EL (cell line): ENCODE data around the gene ADCY3.

ENCODE experiments used
- DNase-seq: peaks from one replicate; pipeline ENCODE4 v3.0.0-alpha.2; 2016

The ADCY3 gene

DNA sequence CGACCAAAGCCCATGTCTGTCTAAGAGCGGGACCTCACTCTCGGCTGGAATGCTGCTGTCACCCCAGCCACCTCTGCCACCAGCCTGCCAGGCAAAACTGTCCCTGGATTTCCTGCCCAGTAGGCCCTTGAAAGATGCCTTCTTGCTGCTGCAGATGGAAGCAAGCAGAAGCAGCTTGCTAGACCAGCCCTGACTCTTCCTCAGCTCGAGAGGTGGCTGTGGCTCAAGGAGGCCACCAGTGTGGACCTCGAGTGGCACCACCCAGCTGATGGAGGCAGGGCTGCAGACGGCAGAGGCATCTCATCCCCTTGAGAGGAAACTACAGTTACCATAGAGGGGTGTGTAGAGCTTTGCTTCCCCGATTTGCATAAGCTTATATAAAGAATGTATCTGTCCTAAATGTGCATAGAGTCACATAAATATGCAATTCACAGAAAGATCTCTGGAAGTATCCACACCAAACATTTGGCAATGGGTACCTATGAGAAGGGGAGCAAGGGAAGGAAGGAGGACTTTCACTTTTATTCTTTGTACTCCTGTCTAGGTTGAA lies 20.6 kb downstream of the ADCY3 start:
- DNase-seq, result no peak

GRCh38 chr2:24898122-24899109 lies 21.6 kb downstream of the ADCY3 start:
- no peak for DNase-seq

GRCh38 chr2:24894750-24895149 lies 25.3 kb downstream of the ADCY3 start:
- no peak for DNase-seq

GRCh38 chr2:24893934-24894333 lies 26.1 kb downstream of the ADCY3 start:
- DNase-seq, result no peak

- DNase-seq, result no peak
Measured at GRCh38 chr2:24892928-24893327, 27.1 kb downstream of the ADCY3 start.

DNA sequence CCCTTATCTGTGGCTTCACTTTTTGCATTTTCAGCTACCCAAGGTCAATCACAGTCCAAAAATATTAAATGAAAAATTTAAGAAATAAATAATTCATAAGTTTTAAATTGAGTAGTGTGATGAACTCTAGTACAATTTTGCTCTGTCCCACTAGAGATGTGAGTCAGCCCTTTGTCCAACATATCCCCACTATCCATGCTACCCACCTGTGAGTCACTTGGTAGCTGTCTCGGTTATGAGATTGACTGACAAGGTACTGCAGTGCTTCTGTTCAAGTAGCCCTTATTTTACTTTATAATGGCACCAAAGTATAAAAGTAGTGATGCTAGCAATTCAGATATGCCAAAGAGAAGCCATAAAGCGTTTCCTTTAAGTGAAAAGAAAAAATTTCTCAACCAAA lies 28.8 kb downstream of the ADCY3 start:
- no peak for DNase-seq

GRCh38 chr2:24889221-24889620 lies 30.8 kb downstream of the ADCY3 start:
- no peak for DNase-seq

GRCh38 chr2:24888177-24888576 lies 31.9 kb downstream of the ADCY3 start:
- no peak for DNase-seq

GRCh38 chr2:24887307-24887874 lies 32.6 kb downstream of the ADCY3 start:
- no peak for DNase-seq

GRCh38 chr2:24886691-24887304 lies 33.2 kb downstream of the ADCY3 start:
- no peak for DNase-seq

DNA sequence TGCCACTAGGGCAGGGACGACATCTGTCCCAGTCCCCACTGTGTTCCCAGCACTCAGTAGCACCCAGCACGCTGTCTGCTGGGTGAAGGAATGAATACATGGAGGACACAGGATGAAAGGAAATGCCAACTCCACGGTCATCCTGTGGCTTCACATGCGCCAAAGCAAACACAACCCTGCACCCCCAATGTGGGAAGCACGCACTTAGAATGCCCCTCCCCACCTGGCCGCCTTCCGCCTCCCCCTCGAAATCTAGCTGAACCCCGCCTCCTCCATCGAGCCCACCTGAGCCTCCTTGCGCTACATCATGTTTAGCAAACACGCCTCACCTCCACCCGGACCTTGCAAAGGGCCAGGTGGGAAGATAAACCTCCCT lies 33.9 kb downstream of the ADCY3 start:
- DNase-seq, result no peak

GRCh38 chr2:24885221-24886125 lies 34.6 kb downstream of the ADCY3 start:
- DNase-seq, result no peak

GRCh38 chr2:24883946-24884345 lies 36.1 kb downstream of the ADCY3 start:
- DNase-seq, result no peak

DNA sequence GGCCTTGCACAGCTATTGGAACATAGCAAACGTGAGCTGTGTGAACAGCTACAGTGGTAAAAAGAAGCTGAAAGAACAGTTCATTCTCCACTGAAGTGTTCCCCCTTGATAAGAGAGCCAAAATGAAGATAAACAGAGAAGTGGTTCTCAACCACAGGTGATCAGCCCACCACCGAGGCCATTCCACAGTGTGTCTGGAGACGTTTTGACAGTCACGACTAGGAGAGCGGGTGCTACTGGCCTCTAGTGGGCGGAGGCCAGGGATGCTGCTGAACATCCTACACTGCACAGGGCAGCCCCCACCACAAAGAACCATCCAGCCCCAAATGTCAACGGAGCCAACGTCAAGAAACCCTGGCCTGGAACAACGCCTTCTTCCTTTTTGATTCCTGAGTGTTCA lies 38.4 kb downstream of the ADCY3 start:
- no peak for DNase-seq

GRCh38 chr2:24881158-24881557 lies 38.9 kb downstream of the ADCY3 start:
- DNase-seq, result no peak

DNA sequence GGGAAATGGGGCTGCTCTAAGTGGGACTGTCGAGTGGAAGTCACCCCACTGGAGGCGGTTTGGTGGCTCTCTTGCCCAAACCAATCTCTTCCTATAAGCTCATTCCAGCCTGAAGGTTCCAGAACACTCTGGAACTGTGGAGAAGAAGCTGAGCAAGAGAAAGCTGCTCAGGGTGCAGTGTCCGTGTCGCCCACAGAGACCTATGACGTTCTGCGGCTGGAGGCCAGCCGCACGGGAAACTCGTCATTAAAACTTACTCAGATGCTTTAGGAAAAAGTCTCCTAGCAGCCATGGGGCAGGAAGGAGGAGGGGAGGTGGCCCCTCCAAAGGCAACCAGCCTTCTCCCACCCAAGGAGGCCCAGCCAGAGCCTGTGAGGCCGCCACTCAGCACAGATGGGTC lies 41.7 kb downstream of the ADCY3 start:
- DNase-seq, result peak; percentile 50

DNA sequence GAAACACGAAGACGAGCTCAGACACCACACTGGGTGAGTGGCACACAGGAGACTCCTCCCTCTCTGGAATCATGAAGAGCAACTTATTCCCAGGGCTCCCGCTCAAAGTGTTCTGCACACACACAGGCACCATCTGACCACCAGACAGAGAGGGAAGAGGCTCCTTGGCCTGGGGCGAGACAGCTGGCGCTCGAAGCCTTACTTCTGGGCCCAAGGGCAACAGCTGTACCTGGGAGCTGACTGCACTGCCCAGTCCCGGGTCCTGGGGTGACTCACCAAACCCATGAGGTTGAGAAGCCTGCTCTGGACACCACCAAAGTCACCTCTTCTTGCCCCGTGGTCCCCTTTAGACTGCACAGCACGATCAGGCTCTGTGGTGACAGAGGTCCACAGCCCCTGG lies 42.4 kb downstream of the ADCY3 start:
- no peak for DNase-seq

DNA sequence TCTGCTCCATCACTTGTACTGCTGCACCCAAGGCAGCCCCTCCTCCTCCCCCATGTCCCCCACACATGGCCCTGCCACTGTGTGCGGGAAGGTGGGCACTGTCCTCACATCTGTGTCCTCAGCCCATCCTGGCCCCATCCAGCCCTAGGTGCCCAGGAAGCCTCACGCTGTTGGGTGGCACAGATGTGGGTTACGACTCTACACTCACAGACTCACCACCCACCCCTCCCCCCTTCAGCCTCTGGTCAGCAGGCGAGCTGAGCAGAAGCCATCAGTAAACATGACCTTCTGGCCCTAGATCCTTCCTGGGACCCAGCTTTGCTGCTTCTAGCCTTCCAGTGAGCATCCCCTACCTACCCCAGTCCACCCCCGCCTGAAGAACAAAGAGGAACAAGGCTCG lies 43.0 kb downstream of the ADCY3 start:
- DNase-seq, result no peak

GRCh38 chr2:24875901-24876300 lies 44.1 kb downstream of the ADCY3 start:
- no peak for DNase-seq

DNA sequence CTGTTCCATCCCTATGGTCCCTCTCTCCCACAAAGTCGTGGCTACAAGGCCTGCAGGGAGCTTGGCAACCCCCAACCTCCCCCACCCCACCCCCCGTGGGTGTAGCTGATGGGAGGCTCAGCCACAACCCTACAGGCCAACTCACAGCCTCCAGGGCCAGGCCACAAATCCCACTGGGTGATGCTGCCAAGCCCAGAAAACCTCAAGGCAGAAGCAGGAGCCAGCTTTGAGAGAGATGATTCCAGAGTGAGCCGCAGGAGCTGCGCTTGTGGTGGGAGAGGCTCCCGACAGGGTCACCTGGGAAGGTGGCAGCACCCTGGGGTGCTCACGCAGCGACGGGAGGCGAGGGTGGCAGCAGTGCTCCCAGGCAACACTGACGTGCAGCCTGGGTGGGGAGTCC lies 44.8 kb downstream of the ADCY3 start:
- no peak for DNase-seq

DNA sequence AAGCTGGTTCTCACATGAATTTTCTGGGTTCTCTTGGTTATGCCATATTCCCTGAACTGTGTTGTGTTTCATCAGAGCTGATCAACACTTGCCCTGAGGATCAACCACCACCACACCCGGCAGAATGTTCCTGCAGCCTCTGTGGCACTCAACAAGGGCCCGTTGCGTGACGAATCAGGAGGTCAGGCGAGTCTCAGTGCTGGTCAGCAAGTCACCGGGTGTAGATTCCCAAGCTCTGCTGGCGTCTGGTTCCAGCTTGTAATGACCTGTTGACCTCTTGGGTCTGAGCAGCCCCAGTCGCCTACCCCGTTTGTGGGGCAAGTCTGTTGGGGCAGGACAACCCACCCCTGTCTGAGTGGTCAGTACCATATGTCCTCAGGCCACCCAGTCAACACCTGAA lies 46.0 kb downstream of the ADCY3 start:
- DNase-seq, result no peak

- no peak for DNase-seq
Measured at GRCh38 chr2:24873619-24874018, 46.4 kb downstream of the ADCY3 start.
